Neural cell (in vitro differentiated cells): ENCODE measurements around the gene GNB1. TPM values are rescaled to one million over a fixed set of nuclear protein-coding genes. Genes with fewer than 3 reads are reported as not detected.

Experiments
- H2AFZ ChIP-seq: fragments of 200-600, 300-800 bp; sonication (generic), shearing (Covaris generic); 2 replicates; pipeline ENCODE4 v1.6.0; 2014; ENCODE audit warnings: low read depth, mild to moderate bottlenecking, antibody characterized with exemption, low read length, moderate library complexity
- H3F3A ChIP-seq: fragments of 200-600 bp; shearing (Covaris generic); 2 replicates; pipeline ENCODE4 v1.6.1; 2016; ENCODE audit warnings: mild to moderate bottlenecking, moderate library complexity, mixed read lengths, antibody characterized with exemption, low read length; ENCODE audit not compliant: insufficient read depth, poor library complexity, severe bottlenecking
- H3K27ac ChIP-seq: fragments of 200-600, 300-800 bp; sonication (generic), shearing (Covaris generic); 2 replicates; pipeline ENCODE4 v1.5.1; 2014; ENCODE audit warnings: mild to moderate bottlenecking, low read length, moderate library complexity
- H3K27me3 ChIP-seq: fragments of 300-800, 200-600 bp; sonication (generic), shearing (Covaris generic); 2 replicates; pipeline ENCODE4 v1.6.0; 2014; ENCODE audit warnings: mild to moderate bottlenecking, low read depth, low read length, moderate library complexity; ENCODE audit not compliant: insufficient read depth
- H3K36me3 ChIP-seq: fragments of 300-800, 200-600 bp; sonication (generic), shearing (Covaris generic); 2 replicates; pipeline ENCODE4 v1.5.1; 2014; ENCODE audit warnings: mild to moderate bottlenecking, antibody characterized with exemption, low read length, moderate library complexity; ENCODE audit not compliant: insufficient read depth
- H3K4me2 ChIP-seq: fragments of 300-800, 200-600 bp; sonication (generic), shearing (Covaris generic); 2 replicates; pipeline ENCODE4 v1.6.0; 2014; ENCODE audit warnings: mild to moderate bottlenecking, low read length
- H3K4me3 ChIP-seq: fragments of 300-800, 200-600 bp; sonication (generic), shearing (Covaris generic); 2 replicates; pipeline ENCODE4 v1.5.1; 2014; ENCODE audit warnings: mild to moderate bottlenecking, low read length, moderate library complexity
- H3K79me2 ChIP-seq: fragments of 200-600 bp; shearing (Covaris generic); replicated peaks from 2 replicates; pipeline ENCODE4 v1.6.0; 2014; ENCODE audit warnings: mild to moderate bottlenecking, low read length, moderate library complexity; ENCODE audit not compliant: insufficient read depth
- H3K9ac ChIP-seq: fragments of 300-800, 200-600 bp; sonication (generic), shearing (Covaris generic); 2 replicates; pipeline ENCODE4 v1.6.1; 2016; ENCODE audit warnings: mild to moderate bottlenecking, low read length, mixed read lengths
- H3K9me2 ChIP-seq: fragments of 200-600 bp; shearing (Covaris generic); 2 replicates; pipeline ENCODE4 v1.6.1; 2016; ENCODE audit warnings: mild to moderate bottlenecking, low read length, mixed read lengths; ENCODE audit not compliant: insufficient read depth
- H3K9me3 ChIP-seq: fragments of 200-600, 300-800 bp; sonication (generic), shearing (Covaris generic); 2 replicates; pipeline ENCODE4 v1.6.1; 2016; ENCODE audit warnings: mild to moderate bottlenecking, mixed run types, low read length, moderate library complexity, mixed read lengths
- H4K20me1 ChIP-seq: fragments of 200-600 bp; shearing (Covaris generic); 2 replicates; pipeline ENCODE4 v1.6.1; 2016; ENCODE audit warnings: mild to moderate bottlenecking, mixed run types; ENCODE audit not compliant: insufficient read depth
- EP300 ChIP-seq: fragments of 450-650 bp; conservative IDR thresholded peaks from 2 replicates; pipeline ENCODE4 v1.6.1; 2014; ENCODE audit warnings: antibody characterized with exemption, mild to moderate bottlenecking, moderate library complexity; ENCODE audit not compliant: poor library complexity, severe bottlenecking
- EZH2 ChIP-seq: fragments of 200-600, 300-800 bp; shearing (Covaris generic), sonication (generic); IDR thresholded peaks from 2 replicates; pipeline ENCODE4 v1.6.1; 2014; ENCODE audit warnings: antibody characterized with exemption, low read length, borderline replicate concordance, mild to moderate bottlenecking; ENCODE audit not compliant: insufficient read depth, poor library complexity, severe bottlenecking
- MXI1 ChIP-seq: fragments of 450-650 bp; conservative IDR thresholded peaks from 2 replicates; pipeline ENCODE4 v1.6.1; 2014; ENCODE audit warnings: antibody characterized with exemption, mild to moderate bottlenecking; ENCODE audit not compliant: poor library complexity, severe bottlenecking
- POLR2AphosphoS5 ChIP-seq: IDR thresholded peaks from 2 replicates; pipeline ENCODE4 v1.6.1; 2012
- RAD21 ChIP-seq: fragments of 450-650 bp; conservative IDR thresholded peaks from 2 replicates; pipeline ENCODE4 v1.6.1; 2014; ENCODE audit warnings: antibody characterized with exemption, mild to moderate bottlenecking, moderate library complexity
- SMC3 ChIP-seq: fragments of 450-650 bp; conservative IDR thresholded peaks from 2 replicates; pipeline ENCODE4 v1.6.1; 2014; ENCODE audit warnings: antibody characterized with exemption, mild to moderate bottlenecking, moderate library complexity; ENCODE audit not compliant: poor library complexity
- TAF1 ChIP-seq: IDR thresholded peaks from 2 replicates; pipeline ENCODE4 v1.6.1; 2012; ENCODE audit warnings: low read depth
- polyA plus RNA-seq: library from polyadenylated mRNA; depleted of rRNA; stranded (reverse); fragments of >200 nt; gene quantifications from 2 replicates; pipeline ENCODE4 v1.2.3, GENCODE V29; 2014
- TF ChIP-seq, protein P1 (sequence below): IDR thresholded peaks from 2 replicates; pipeline ENCODE4 v1.6.1; 2012; ENCODE audit warnings: borderline replicate concordance
- TF ChIP-seq, protein P2 (sequence below): fragments of 450-650 bp; IDR thresholded peaks from 2 replicates; pipeline ENCODE4 v1.5.1; 2014; ENCODE audit warnings: antibody characterized with exemption, mild to moderate bottlenecking, moderate library complexity; ENCODE audit not compliant: poor library complexity, severe bottlenecking

Gene GNB1
- polyA plus RNA-seq, 1 donor from 2014 or later = 325 TPM

DNA sequence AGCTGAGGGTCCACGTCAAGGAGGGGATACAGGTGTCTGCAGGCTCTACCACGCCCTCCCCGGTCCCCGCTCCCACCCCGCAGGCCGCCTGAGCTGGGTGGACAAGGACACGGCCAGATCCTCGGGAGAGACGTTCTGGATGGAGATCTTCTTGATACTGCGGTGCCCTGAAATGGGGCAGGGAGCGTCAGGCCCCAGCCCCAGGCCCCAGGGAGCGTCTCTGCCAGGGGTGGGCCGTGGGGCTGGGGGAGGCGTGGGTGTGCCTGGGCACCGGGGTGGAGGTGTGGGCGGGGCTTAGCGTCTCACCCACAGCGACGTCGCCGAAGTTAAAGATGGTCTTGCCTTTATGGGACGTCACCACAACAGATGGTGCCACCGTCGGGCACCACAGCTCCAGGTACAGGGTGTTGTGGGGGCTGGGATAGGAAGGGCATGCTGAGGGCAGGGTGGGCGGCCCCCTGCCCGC is 35.5 kb upstream of the GNB1 start:
- Histone ChIP-seq H3K9me3 (no peaks in the 10 kb centered on the region), H3F3A (no peaks in the 10 kb centered on the region), H3K27ac (no peak overlapping the region), H3K4me3 (no peak overlapping the region), H3K9me2 (no peaks in the 10 kb centered on the region), H4K20me1 (no peaks in the 10 kb centered on the region), H3K4me2 (no peak overlapping the region), H3K79me2 (no peaks in the 10 kb centered on the region), H3K9ac (no peak overlapping the region), H3K27me3 (no peaks in the 10 kb centered on the region), H3K36me3 (no peaks in the 10 kb centered on the region), H2AFZ (no peak overlapping the region)
- TF ChIP-seq, protein P1, sequence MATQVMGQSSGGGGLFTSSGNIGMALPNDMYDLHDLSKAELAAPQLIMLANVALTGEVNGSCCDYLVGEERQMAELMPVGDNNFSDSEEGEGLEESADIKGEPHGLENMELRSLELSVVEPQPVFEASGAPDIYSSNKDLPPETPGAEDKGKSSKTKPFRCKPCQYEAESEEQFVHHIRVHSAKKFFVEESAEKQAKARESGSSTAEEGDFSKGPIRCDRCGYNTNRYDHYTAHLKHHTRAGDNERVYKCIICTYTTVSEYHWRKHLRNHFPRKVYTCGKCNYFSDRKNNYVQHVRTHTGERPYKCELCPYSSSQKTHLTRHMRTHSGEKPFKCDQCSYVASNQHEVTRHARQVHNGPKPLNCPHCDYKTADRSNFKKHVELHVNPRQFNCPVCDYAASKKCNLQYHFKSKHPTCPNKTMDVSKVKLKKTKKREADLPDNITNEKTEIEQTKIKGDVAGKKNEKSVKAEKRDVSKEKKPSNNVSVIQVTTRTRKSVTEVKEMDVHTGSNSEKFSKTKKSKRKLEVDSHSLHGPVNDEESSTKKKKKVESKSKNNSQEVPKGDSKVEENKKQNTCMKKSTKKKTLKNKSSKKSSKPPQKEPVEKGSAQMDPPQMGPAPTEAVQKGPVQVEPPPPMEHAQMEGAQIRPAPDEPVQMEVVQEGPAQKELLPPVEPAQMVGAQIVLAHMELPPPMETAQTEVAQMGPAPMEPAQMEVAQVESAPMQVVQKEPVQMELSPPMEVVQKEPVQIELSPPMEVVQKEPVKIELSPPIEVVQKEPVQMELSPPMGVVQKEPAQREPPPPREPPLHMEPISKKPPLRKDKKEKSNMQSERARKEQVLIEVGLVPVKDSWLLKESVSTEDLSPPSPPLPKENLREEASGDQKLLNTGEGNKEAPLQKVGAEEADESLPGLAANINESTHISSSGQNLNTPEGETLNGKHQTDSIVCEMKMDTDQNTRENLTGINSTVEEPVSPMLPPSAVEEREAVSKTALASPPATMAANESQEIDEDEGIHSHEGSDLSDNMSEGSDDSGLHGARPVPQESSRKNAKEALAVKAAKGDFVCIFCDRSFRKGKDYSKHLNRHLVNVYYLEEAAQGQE = no peak
- TF ChIP-seq, protein P2, sequence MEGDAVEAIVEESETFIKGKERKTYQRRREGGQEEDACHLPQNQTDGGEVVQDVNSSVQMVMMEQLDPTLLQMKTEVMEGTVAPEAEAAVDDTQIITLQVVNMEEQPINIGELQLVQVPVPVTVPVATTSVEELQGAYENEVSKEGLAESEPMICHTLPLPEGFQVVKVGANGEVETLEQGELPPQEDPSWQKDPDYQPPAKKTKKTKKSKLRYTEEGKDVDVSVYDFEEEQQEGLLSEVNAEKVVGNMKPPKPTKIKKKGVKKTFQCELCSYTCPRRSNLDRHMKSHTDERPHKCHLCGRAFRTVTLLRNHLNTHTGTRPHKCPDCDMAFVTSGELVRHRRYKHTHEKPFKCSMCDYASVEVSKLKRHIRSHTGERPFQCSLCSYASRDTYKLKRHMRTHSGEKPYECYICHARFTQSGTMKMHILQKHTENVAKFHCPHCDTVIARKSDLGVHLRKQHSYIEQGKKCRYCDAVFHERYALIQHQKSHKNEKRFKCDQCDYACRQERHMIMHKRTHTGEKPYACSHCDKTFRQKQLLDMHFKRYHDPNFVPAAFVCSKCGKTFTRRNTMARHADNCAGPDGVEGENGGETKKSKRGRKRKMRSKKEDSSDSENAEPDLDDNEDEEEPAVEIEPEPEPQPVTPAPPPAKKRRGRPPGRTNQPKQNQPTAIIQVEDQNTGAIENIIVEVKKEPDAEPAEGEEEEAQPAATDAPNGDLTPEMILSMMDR = no peak
- TF ChIP-seq SMC3 (no peak), EP300 (no peak), POLR2AphosphoS5 (no peak), MXI1 (no peak), TAF1 (no peak), EZH2 (no peak), RAD21 (no peak)

DNA sequence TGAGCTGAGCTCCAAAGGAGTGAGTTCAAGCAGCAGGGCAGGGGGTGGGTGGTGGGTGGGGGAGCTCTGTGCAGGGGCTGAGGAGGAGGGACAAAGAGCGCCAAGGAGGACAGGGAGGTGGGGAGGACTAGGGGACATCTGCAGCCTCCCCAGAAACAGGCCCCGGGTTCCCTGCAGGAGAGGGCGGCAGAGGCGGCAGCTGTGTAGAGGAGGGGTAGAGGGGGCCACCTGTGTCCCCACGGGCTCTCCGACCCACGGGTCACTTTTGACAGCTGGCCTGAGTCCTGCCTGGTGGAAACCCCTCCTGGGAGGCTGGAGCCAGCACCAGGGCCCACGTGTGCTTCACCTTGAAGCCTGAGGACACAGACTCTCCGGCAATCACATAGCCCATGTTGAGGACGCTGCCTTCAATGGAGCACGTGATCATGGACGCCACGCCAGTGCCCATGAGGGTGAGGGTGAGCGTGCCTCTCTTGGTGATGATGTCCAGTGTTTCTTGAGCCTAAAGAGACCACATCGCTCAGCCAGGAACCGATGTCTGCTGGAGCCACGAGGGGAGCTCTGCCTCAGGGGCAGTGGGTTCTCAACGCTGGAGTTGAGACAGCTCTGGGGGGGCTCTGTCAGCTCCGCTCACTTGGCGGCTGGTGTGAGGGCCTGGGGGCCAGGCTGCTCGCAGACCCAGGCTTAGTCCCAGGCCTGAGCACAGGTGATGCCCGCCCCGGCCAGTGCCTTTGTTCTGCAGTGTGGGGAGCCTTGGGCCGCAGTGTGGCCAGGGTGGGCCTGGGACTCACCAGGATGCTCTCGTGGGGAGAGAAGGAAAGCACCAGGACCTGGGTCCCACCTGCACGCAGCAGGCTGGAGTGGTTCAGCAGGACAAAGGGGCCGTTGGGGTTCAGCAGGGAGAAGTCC is 34.8 kb upstream of the GNB1 start:
- H3K27ac ChIP-seq = no peak overlapping the region
- H3K27me3 ChIP-seq = no peaks in the 10 kb centered on the region
- H3K9me2 ChIP-seq = no peaks in the 10 kb centered on the region

More for the DNA sequence above, 34.8 kb upstream of the GNB1 start:
- Histone ChIP-seq H3K36me3 (no peaks in the 10 kb centered on the region), H3K9ac (no peak overlapping the region), H3K79me2 (no peaks in the 10 kb centered on the region), H3F3A (no peaks in the 10 kb centered on the region), H3K4me3 (no peak overlapping the region), H4K20me1 (no peaks in the 10 kb centered on the region), H3K4me2 (no peak overlapping the region), H3K9me3 (no peaks in the 10 kb centered on the region), H2AFZ (no peak overlapping the region)
- TF ChIP-seq RAD21 = no peak
- no peak for TF ChIP-seq POLR2AphosphoS5
- TF ChIP-seq, protein P2 = no peak
- no peak for TF ChIP-seq TAF1
- TF ChIP-seq SMC3 = no peak
- TF ChIP-seq, protein P1 = no peak
- TF ChIP-seq EZH2 = no peak
- no peak for TF ChIP-seq MXI1
- TF ChIP-seq EP300 = no peak
